ENCODE results near the gene IMPG2.
"Not testable (repeated sequence)": the region's sequence is repeated elsewhere in the genome, so short reads cannot be mapped to it uniquely, and the experiment has no call there.

DNA sequence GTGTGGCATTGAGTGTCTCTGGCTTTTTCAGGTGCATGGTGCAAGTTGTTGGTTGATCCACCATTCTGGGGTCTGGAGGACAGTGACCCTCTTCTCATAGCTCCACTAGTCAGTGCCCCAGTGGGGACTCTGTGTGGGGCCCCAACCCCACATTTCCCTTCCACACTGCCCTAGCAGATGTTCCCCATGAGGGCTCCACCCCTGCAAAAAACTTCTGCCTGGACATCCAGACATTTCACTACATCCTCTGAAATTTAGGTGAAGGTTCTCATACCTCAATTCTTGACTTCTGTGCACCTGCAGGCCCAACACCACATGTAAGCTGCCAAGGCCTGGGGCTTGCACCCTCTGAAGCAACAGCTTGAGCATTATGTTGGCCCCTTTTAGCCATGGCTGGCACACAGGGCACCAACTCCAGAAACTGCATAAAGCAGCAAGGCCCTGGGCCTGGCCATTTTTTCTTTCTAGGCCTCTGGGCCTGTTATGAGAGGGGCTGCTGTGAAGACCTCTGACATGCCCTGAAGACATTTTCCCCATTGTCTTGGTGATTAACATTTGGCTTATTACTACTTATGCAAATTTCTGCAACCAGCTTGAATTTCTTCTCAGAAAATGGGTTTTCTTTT is 12.1 kb downstream of the IMPG2 start:
- TF ChIP-seq, protein P1, sequence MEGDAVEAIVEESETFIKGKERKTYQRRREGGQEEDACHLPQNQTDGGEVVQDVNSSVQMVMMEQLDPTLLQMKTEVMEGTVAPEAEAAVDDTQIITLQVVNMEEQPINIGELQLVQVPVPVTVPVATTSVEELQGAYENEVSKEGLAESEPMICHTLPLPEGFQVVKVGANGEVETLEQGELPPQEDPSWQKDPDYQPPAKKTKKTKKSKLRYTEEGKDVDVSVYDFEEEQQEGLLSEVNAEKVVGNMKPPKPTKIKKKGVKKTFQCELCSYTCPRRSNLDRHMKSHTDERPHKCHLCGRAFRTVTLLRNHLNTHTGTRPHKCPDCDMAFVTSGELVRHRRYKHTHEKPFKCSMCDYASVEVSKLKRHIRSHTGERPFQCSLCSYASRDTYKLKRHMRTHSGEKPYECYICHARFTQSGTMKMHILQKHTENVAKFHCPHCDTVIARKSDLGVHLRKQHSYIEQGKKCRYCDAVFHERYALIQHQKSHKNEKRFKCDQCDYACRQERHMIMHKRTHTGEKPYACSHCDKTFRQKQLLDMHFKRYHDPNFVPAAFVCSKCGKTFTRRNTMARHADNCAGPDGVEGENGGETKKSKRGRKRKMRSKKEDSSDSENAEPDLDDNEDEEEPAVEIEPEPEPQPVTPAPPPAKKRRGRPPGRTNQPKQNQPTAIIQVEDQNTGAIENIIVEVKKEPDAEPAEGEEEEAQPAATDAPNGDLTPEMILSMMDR (IDR thresholded peaks at IDR 0.05), result not testable (repeated sequence)
- TF ChIP-seq POLR2A (IDR thresholded peaks at IDR 0.05), result not testable (repeated sequence)

Measured in right lobe of liver (tissue), 4 donors.